Left ventricle myocardium inferior (tissue), 1 donor: ENCODE data around the gene AANAT. TPM values are rescaled to one million over a fixed set of nuclear protein-coding genes. Genes with fewer than 3 reads are reported as not detected.

Experiments used
- DNase-seq: peaks from one replicate; pipeline ENCODE4 v3.0.0-alpha.2; 2020
- H3K27ac ChIP-seq: fragments of 200-600 bp; replicated peaks from 2 replicates; pipeline ENCODE4 v1.8.0; 2021
- H3K27me3 ChIP-seq: fragments of 200-600 bp; 2 replicates; pipeline ENCODE4 v1.8.0; 2021; ENCODE audit warnings: low read depth
- H3K36me3 ChIP-seq: fragments of 200-600 bp; 2 replicates; pipeline ENCODE4 v1.8.0; 2021
- H3K4me1 ChIP-seq: fragments of 200-600 bp; 2 replicates; pipeline ENCODE4 v1.8.0; 2021
- H3K4me3 ChIP-seq: fragments of 200-600 bp; 2 replicates; pipeline ENCODE4 v1.8.0; 2021; ENCODE audit warnings: mild to moderate bottlenecking, moderate library complexity
- H3K9me3 ChIP-seq: fragments of 200-600 bp; replicated peaks from 2 replicates; pipeline ENCODE4 v1.8.0; 2021
- intact Hi-C: fragments of 100-400 bp; cut with micrococcal nuclease; formaldehyde crosslinking; loops from one replicate; pipeline ENCODE4 v1.11.0; 2022
- total RNA-seq: library from RNA; stranded (reverse); fragmentation: NEBNext Ultra II Directional; extraction: Animal tissue kit (Norgen Biotek cat#: 25700); gene quantifications from one replicate; pipeline ENCODE4 v1.2.1, GENCODE V29; 2021
- TF ChIP-seq, protein P1 (sequence below): fragments of 200-600 bp; IDR thresholded peaks from 2 replicates; pipeline ENCODE4 v1.8.0; 2021; ENCODE audit warnings: antibody characterized with exemption, mild to moderate bottlenecking, borderline replicate concordance
- donor health status: DM: no; HTN: yes; CAD: no; lungs with severe emphysema.

AANAT gene
- total RNA-seq, 1 donor from 2014 or later = not detected

DNA sequence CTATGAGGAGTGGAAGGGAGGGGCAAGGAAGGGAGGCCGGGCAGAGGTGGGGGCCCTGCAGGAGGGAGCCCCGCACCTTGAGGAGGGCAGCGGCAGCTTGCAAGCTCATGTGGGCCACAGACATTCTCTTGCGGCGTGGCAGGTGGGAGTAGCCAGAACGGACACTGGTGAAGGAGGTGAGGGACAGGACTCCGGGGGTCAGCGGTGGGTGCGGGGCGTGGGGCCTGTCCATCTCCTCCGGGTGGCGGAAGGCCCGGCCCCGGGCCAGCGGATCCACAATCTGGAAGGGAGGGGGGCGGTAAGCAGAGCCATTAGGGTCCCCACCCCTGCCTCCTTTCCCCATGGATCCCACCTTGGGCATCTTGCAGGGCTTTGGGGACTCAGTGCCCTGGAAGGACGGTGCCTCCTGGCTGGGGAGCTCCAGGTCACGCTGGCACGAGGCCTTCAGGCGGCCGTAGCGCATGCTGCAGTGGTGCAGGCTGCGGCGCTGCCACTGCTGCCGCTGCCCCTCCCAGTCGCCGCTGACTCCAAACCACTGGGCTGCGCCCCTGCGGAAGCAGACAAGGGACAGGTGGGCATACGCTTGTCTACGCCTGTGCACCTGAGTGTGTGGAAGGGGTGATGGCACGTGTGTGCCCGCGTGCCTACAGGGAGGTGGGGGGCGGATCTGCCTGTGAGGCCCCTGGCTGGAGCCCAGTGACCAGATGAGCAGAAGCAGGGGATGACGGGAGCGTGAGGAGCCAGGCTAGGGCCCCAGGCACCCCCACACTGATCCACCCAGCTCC is 11.5 kb downstream of the AANAT start:
- Histone ChIP-seq H3K36me3 (peaks cover 31% of the 10 kb centered on the region), H3K27me3 (no peaks in the 10 kb centered on the region), H3K4me1 (no peaks in the 10 kb centered on the region), H3K27ac (no peak overlapping the region), H3K4me3 (no peak overlapping the region), H3K9me3 (no peaks in the 10 kb centered on the region)
- intact Hi-C loops = no loop called here
- no peak for DNase-seq
- TF ChIP-seq, protein P1, sequence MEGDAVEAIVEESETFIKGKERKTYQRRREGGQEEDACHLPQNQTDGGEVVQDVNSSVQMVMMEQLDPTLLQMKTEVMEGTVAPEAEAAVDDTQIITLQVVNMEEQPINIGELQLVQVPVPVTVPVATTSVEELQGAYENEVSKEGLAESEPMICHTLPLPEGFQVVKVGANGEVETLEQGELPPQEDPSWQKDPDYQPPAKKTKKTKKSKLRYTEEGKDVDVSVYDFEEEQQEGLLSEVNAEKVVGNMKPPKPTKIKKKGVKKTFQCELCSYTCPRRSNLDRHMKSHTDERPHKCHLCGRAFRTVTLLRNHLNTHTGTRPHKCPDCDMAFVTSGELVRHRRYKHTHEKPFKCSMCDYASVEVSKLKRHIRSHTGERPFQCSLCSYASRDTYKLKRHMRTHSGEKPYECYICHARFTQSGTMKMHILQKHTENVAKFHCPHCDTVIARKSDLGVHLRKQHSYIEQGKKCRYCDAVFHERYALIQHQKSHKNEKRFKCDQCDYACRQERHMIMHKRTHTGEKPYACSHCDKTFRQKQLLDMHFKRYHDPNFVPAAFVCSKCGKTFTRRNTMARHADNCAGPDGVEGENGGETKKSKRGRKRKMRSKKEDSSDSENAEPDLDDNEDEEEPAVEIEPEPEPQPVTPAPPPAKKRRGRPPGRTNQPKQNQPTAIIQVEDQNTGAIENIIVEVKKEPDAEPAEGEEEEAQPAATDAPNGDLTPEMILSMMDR = no peak

GRCh38 chr17:76479515-76480060 is 12.2 kb downstream of the AANAT start:
- TF ChIP-seq, protein P1 = no peak
- intact Hi-C loops = no loop called here
- H3K27me3 ChIP-seq = no peaks in the 10 kb centered on the region
- H3K9me3 ChIP-seq = no peaks in the 10 kb centered on the region
- H3K27ac ChIP-seq = no peak overlapping the region
- H3K4me1 ChIP-seq = peaks cover 3% of the 10 kb centered on the region
- H3K36me3 ChIP-seq = peaks cover 24% of the 10 kb centered on the region
- no peak overlapping the region for H3K4me3 ChIP-seq
- DNase-seq = no peak

DNA sequence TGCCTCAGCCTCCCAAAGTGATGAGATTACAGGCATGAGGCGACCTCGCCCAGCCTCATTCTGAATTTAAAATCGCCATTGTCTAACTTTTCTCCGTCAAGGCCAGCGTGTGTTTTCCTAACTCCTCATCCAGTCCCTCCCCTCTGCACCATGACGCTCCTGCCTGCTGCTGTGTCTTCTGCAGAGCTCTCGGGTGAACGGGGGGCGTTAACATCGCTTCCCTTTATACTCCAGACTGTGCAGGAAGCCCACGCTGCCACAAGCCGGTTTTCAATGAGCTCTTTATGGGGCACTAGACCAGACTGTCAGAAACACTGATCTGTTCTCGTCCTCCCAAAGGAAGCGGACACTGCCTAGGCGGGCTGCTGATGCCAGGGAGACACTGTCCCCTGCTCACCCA is 13.2 kb downstream of the AANAT start:
- H3K27me3 ChIP-seq = no peaks in the 10 kb centered on the region
- no peaks in the 10 kb centered on the region for H3K9me3 ChIP-seq
- no peak for DNase-seq
- peak overlapping the region; percentile 38 for H3K27ac ChIP-seq
- H3K4me3 ChIP-seq = no peak overlapping the region
- H3K36me3 ChIP-seq = peaks cover 20% of the 10 kb centered on the region
- TF ChIP-seq, protein P1 = no peak
- intact Hi-C loops = no loop called here
- H3K4me1 ChIP-seq = peaks cover 13% of the 10 kb centered on the region

DNA sequence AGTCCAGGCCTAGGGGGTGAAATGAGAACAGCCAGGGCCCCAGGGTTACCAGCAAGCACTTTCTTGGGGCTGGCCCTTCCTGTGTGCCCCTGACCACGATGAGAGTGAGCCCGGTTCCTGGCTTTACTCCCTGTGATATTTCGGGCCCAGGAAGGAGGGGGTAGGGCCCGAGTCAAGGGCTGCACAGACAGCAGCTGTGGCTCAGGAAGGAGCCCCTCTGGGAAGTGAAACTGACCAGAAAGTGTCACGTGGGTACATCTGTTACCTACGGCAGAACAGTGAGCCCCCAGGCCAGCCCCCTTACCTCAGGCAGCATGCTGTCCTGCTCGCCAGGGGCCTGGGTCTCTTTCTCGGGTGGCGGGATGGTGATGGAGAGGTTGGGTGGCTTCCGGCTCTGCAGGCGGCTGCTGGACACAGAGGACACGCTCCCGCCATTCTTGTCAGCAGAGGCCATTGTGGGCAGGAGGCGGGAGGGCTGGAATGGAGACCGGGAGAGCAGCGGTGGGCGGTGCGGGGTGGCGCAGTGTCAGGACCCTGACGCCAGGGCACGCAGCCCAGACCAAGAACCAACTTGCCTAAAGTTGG is 13.8 kb downstream of the AANAT start:
- Histone ChIP-seq H3K4me1 (peaks cover 16% of the 10 kb centered on the region), H3K9me3 (no peaks in the 10 kb centered on the region), H3K27me3 (no peaks in the 10 kb centered on the region), H3K27ac (peak overlapping the region; percentile 38), H3K36me3 (peaks cover 20% of the 10 kb centered on the region), H3K4me3 (no peak overlapping the region)
- intact Hi-C loops = no loop called here
- TF ChIP-seq, protein P1 = no peak
- no peak for DNase-seq

DNA sequence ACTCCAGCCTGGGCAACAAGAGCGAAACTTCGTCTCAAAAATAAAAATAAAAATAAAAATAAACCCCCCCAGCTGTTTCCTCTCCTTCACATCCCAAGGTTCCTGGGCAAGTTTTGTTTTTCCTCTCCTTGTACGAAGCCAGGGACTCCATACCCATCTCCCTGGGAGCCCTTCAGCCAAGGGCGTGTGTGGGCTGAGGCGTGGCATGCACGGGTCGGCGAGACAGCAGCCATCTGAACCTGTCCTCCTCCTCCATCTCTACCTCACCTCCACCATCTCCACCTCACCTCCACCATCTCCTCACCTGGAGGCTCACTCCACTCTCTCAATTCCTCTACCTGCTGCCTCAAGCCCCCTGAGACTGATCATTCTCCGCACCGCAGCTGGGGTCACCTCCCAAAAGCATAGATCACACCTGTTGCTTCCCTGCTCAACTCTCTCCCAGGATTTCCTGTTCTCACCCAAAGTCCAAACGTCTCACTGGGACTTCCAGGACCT is 16.9 kb downstream of the AANAT start:
- Histone ChIP-seq H3K9me3 (no peaks in the 10 kb centered on the region), H3K27me3 (no peaks in the 10 kb centered on the region), H3K36me3 (peaks cover 17% of the 10 kb centered on the region), H3K4me1 (peaks cover 16% of the 10 kb centered on the region), H3K27ac (peak overlapping the region; percentile 77), H3K4me3 (no peak overlapping the region)
- TF ChIP-seq, protein P1 = no peak
- no peak for DNase-seq
- intact Hi-C loops = no loop called here
